GM04503 (cell line): ENCODE results near the gene TRPM2.

ENCODE experiments used
- DNase-seq: peaks from one replicate; pipeline ENCODE4 v3.0.0-alpha.2; 2012; ENCODE audit warnings: low read depth

Gene TRPM2

GRCh38 chr21:44445145-44445812, 91.9 kb downstream of the TRPM2 start:
- no peak for DNase-seq

GRCh38 chr21:44448651-44449131, 95.3 kb downstream of the TRPM2 start:
- no peak for DNase-seq

DNA sequence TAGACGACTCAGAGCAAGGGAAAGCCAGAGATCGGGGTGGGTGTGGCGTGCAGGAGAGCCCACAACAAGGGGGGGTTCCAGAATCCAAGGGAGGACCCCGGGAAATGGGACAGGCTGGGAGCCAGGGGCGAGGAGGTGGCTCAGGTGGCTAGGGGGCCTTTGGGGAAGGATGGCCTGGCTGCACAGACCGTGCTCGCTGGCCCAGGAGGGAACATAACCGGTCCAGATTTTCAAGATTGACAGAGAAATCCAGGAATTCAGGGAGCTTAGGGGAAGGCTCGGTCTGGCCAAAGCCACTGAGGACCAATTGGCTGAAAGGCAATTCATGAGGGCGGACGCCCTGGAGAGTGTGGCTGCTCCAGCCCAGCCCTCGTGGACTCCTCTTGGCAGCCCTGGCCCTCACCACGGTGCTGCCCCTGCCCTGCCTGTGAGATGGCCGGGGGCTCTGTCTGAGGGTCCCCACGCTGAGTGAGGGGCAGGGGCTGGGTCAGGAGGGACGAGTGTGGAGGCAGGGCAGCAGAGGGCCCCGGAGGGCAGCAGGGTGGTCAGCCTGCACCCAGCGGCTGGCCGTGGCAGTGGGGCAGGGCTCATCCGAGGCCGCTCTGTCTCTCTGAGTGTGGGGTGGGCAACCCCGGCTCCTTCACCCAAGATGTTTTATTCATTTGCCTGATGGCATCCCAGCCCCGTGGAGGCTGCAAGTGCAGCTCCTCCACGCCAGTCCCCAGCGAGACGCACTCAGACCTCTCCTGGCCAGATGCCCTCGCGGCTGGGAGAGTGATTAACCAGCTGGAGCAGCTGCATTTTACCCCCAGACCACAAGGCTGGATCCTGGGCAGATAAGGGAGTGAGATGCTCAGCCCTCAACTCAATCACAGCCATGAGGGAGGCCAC, 96.3 kb downstream of the TRPM2 start:
- DNase-seq, result no peak

DNA sequence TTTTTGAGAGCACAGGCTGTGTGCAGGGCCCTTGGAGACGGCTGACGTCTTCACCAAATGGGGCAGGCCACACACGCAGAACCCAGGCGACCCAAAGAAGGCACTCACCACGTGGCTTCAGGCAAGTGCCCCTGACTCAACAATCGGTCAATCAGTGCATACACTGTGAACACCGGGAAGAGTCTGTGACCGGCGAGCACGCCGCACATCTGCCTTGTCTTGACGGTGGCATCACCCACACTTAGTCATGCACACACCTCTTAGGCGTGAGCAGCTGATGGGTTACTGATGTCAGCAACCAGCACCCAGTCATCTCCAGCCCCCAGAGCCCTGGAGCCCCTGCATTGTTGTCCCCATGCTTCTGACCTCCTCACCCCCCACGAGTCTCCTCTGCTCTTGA, 97.0 kb downstream of the TRPM2 start:
- DNase-seq, result no peak

GRCh38 chr21:44450999-44451398, 97.6 kb downstream of the TRPM2 start:
- DNase-seq, result no peak

DNA sequence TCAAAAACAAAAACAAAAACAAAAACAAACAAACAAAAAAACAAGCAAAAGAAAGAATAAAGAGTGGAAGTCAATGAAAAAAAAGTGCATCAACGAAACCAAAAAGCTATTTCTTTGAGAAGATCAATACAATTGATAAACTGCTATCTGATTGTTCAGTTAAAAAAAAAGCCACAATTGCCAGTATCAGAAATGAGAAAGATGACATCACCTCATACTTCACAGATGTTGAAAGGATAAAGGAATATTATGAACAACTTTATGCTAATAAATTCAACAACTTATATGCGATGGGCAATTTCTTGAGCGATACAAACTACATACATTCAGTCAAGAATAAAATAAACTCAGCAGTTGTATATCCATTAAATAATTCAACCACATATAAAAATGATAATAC, 99.7 kb downstream of the TRPM2 start:
- DNase-seq, result no peak

GRCh38 chr21:44454058-44454457, 100.6 kb downstream of the TRPM2 start:
- DNase-seq, result no peak

GRCh38 chr21:44454747-44455523, 101.5 kb downstream of the TRPM2 start, which contains the start of gene LRRC3:
TSS of gene LRRC3 (plus strand) at chr21:44455510. CDS start at chr21:44456645, 1,135 bp downstream.
- DNase-seq, result no peak

DNA sequence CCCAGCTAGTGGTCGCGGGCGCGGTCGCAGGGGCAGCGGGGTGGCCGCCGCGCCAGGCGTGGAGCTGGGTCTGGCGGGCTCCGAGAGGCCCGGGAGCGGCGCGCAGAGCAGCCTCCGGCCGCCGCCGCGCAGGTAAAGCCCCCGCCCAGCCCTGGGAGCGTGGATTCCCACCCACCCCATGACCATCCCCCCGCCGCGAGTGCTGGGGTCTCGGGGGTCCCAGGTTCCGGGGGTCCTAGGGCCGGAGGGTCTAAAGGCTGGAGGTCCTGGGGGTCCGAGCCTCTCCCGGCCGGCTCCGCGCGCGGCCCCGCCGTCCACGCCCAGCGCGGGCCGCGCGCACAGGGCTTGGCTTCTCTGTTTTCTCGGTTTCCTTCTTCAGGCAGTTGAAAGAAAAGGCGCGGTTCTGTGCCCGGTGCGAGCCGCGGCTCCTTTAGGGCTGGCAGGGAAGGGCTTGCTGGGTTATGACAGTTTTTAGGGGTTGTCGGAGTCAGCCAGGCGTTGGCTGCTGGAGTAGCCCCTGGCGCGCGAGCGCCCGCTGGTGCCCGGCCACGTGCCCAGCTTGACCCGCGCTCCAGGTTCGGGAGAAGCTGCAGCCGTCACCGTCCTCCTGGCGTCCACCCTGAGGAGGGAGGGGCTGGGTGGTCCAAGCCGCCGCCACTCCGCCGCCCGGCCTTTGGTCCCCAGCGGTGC, 102.2 kb downstream of the TRPM2 start:
- DNase-seq, result no peak

GRCh38 chr21:44456214-44456914, 102.9 kb downstream of the TRPM2 start:
- DNase-seq, result no peak

- DNase-seq, result no peak
Measured at GRCh38 chr21:44456915-44457736, 103.7 kb downstream of the TRPM2 start.

DNA sequence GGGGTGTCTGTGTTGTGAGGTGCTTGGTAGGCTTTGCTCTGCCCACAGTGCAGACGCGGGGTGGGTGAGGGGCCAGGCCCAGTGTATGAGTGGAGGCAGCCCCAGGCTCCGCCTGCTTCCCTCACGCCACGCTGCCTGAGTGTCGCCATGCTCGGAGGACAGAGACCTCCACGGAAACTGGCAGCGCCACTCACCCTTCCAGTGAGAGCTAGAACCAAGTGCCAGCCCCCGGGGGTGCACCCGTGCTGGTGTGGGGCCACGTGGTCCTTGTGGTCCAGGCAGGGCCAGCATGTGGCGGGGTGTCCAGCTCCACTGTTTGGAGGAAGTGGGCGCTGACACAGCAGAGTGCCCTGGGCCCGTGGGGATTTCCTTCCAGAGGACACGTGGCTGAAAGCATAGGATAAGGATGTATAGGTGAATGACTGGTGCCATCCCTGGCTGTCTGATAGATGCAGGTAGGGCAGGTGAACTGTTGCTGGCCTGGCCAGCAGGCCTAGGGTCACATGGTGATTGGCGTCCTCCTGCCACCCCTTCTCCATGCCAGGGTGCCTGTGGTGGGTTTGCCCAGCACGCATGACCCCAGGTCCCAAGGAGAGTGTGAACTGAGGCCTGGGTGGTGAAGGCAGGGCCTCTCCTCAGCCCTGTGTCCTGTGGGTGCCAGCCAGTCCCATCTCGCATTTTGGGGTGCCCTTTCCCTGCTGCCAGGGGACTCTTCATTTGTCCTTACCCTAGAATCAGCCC, 105.7 kb downstream of the TRPM2 start:
- DNase-seq, result no peak

DNA sequence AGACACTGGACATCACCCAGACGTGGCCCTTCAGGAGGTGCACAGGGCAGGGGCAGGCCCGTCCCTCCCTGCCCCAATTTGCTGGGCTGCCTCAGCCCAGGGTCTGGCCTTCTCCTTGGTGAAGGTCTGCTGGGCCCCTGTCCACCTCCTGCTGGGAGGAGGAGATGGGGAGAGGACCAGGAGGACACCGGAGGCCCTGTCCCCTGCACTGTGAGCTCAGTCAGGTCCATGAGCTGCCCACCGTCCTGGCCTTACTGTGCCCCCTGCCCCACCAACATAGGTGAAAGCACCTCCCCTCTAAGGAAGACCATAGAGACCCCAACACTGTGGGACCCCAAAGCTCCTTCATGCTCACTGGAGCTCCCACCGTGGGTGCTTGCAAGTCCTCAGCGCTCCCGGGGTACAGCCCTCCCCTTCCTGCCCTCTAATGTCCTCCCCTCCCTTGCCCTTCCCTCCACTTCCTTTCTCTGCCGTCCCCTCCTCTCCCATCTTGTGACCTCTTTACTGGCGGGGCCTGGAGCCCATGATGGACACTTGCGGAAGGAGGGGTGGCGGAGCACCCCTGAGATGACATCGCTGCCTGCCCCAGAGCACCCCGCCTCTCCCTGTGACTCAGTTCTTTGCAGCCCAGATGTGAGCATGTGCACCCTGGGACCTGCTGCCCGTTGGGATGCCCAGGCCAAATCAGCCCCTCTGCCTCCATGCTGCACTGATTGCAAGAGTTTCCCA, 106.5 kb downstream of the TRPM2 start:
- DNase-seq, result no peak

GRCh38 chr21:44460441-44460755, 107.0 kb downstream of the TRPM2 start:
- DNase-seq, result no peak

DNA sequence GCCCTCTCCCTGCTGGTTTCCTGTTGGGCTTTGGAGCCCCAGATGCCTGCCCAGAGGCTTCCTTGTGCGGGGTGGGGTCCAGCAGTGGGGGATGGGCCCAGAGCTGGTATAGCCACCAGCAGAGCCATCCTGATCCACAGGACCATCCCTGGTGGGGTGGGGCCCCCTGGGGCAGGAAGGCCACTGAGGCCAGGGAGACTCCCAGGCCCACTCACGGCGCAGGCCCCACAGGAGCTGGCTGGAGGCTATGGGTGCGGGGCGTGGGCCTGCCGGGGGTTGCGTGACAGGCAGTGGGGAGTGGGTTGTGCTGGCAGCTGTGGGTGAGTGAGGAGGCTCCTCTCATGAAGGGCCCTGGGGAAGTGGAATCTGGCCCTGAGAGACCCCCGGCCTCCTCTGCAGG, 107.6 kb downstream of the TRPM2 start:
- no peak for DNase-seq

- DNase-seq, result no peak
Measured at GRCh38 chr21:44461464-44462001, 108.1 kb downstream of the TRPM2 start.

GRCh38 chr21:44462086-44462833, 108.8 kb downstream of the TRPM2 start:
- no peak for DNase-seq

DNA sequence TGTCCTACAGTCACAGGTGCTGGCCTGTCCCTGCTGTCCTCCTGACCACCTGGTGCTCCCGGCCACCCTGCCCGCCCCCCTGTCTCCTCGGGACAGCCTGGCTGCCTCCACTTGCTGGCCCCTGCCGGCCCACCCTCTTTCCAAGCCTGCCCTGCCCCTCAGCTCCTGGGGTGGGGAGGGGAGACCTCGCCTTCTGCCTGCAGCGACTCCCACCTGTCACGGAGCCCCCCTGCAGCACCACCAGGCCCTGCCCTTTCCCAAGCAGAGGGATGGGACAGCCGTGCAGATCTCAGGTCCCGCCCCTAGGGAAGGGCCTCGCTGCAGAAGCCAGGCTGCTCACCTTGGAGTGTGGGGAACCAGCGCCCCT, 109.4 kb downstream of the TRPM2 start:
- DNase-seq, result no peak
